Esophagus muscularis mucosa (tissue), 3 donors: ENCODE data around the gene WDFY4.

Experiments
- CTCF ChIP-seq, 3 experiments: fragments of 200-600 bp in 2 of 3; fragments of 450-650 bp in 1 of 3; sonication (generic) in 2 of 3; IDR thresholded peaks; one replicate each; pipeline ENCODE4 v1.5.1; 2017 to 2019; ENCODE audit warnings: antibody characterized with exemption in 3 of 3, mild to moderate bottlenecking in 2 of 3, moderate library complexity in 1 of 3
- EP300 ChIP-seq: sonication (generic); formaldehyde crosslinking; IDR thresholded peaks from one replicate; pipeline ENCODE4 v1.6.1; 2017; ENCODE audit warnings: antibody characterized with exemption

GRCh38 chr10:48657416-48657815, 27.3 kb upstream of the WDFY4 start:
- TF ChIP-seq CTCF (IDR thresholded peaks at IDR 0.05): no peak
- TF ChIP-seq EP300: no peak
